MCF 10A (cell line): ENCODE data around the gene IL20RA. TPM values are rescaled to one million over a fixed set of nuclear protein-coding genes. Genes with fewer than 3 reads are reported as not detected.
A peak's percentile ranks its signal among the peaks of the same experiment; 100 is the strongest.

ENCODE experiments used
- BruUV-seq: library from RNA; stranded (reverse); fragments of 400-500 nt; replicated peaks from 2 replicates; lab custom pipeline; 2021; lab: Mats Ljungman, UMichigan
- CTCF ChIA-PET: fragments of 300-600 bp; sonication (Branson Sonifier 250); formaldehyde crosslinking; extraction: SDS; loops from one replicate; lab custom pipeline; 2021; ENCODE audit warnings: antibody characterized with exemption, inconsistent platforms; lab: Yijun Ruan, JAX
- POLR2A ChIA-PET: fragments of 300-600, 350-650 bp; sonication (Branson Sonifier 250); formaldehyde crosslinking; extraction: SDS; loops from one replicate; lab custom pipeline; 2020; ENCODE audit warnings: antibody characterized with exemption, inconsistent platforms; lab: Yijun Ruan, JAX
- DNase-seq: peaks from one replicate; pipeline ENCODE4 v3.0.0-alpha.2; 2018; ENCODE audit not compliant: unreplicated experiment
- H3K27ac Mint-ChIP-seq: one replicate; pipeline ENCODE4 v1.8.0; 2022; ENCODE audit warnings: mild to moderate bottlenecking, low read depth, mixed read lengths; ENCODE audit not compliant: unreplicated experiment
- H3K27me3 Mint-ChIP-seq: one replicate; pipeline ENCODE4 v1.8.0; 2022; ENCODE audit warnings: mixed read lengths; ENCODE audit not compliant: insufficient read depth, unreplicated experiment
- H3K36me3 Mint-ChIP-seq: one replicate; pipeline ENCODE4 v1.8.0; 2022; ENCODE audit warnings: mild to moderate bottlenecking, moderate library complexity, mixed read lengths; ENCODE audit not compliant: insufficient read depth, unreplicated experiment
- H3K4me1 Mint-ChIP-seq: one replicate; pipeline ENCODE4 v1.8.0; 2022; ENCODE audit warnings: mixed read lengths; ENCODE audit not compliant: insufficient read depth, unreplicated experiment
- H3K4me3 Mint-ChIP-seq: one replicate; pipeline ENCODE4 v1.8.0; 2022; ENCODE audit warnings: mild to moderate bottlenecking, moderate library complexity, mixed read lengths; ENCODE audit not compliant: unreplicated experiment
- H3K9me3 Mint-ChIP-seq: one replicate; pipeline ENCODE4 v1.8.0; 2022; ENCODE audit warnings: mixed read lengths; ENCODE audit not compliant: unreplicated experiment
- CTCF ChIP-seq: fragments of 200-600 bp; IDR thresholded peaks from one replicate; pipeline ENCODE4 v1.8.0; 2022; ENCODE audit warnings: antibody characterized with exemption, mild to moderate bottlenecking; ENCODE audit not compliant: unreplicated experiment
- intact Hi-C: fragments of 100-400 bp; cut with micrococcal nuclease; formaldehyde crosslinking; loops from 2 replicates; pipeline ENCODE4 v1.14.1; 2022
- total RNA-seq: library from RNA; stranded (reverse); gene quantifications from 2 replicates; pipeline ENCODE4 v1.2.3, GENCODE V29; 2022

The IL20RA gene
- total RNA-seq, 1 experiment from 2014 or later = 0.23 TPM

DNA sequence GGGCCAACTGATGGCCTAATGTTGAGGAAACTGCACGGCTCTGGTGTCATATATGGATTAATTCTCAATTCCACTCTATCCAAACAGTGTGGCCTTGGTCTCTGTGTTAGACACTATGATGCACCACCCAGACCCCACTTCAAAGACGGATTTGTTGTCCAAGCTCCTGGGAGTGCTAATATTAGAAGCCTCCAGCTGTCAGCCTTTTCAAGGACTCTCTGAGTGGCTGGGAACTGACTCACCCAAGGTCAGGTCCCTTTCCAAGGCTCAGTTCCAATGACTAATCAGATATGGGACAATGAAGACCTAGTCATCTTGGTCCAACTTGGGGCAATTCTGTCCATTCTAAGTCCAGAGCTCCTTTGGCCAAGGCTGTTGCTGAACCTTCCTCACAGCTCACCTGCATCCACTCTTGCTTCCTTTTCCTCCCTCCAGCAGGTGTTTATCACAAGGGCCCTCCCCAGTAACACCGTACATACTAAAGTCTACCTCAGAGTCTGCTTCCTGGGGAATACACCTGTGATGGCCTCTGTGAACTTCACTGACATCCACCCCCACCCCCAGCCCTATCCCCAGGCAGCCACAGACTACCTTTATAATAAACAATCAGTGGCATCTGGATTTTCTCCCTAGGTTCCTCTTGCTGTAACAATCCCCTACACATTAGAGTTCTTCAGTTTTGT is 7.2 kb upstream of the IL20RA start:
- intact Hi-C loops = no loop called here
- Mint-ChIP-seq H3K4me3 (no peak overlapping the region), H3K27ac (no peak overlapping the region), H3K36me3 (no peaks in the 10 kb centered on the region), H3K9me3 (no peaks in the 10 kb centered on the region), H3K27me3 (no peaks in the 10 kb centered on the region), H3K4me1 (no peaks in the 10 kb centered on the region)
- DNase-seq = no peak
- BruUV-seq = no TSS peak
- TF ChIP-seq CTCF = no peak
- ChIA-PET CTCF (no interaction called here), POLR2A (no interaction called here)

DNA sequence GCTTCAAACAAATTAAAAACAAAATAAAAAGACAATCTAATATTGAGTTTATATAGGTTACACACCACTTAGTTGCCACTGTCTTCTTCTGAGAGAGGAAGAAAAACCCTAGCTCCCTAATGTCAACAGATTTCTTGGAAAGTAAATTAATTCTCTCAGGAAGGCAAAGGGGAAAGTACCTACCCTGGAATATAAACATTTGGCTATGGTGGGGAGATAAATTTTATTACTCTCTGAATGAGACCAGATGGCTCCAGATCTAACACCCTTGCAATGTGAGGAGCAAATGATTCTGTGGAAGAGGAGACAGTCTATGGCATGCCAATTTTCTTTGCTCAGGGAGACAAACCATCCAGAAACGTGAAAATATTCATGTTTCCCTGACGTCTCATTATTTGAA is 4.3 kb upstream of the IL20RA start:
- H3K27ac Mint-ChIP-seq = no peak overlapping the region
- DNase-seq = no peak
- TF ChIP-seq CTCF = no peak
- no peaks in the 10 kb centered on the region for H3K9me3 Mint-ChIP-seq
- BruUV-seq = no TSS peak
- ChIA-PET POLR2A (interaction anchor here (0.6 kb wide), 1 partner anchor 186 kb away, joined by 3 read pairs; no protein-coding TSS in a partner anchor), CTCF (no interaction called here)
- H3K36me3 Mint-ChIP-seq = no peaks in the 10 kb centered on the region
- H3K27me3 Mint-ChIP-seq = no peaks in the 10 kb centered on the region
- no peak overlapping the region for H3K4me3 Mint-ChIP-seq
- H3K4me1 Mint-ChIP-seq = no peaks in the 10 kb centered on the region
- intact Hi-C loops = no loop called here

GRCh38 chr6:137046871-137047412 is 2.2 kb upstream of the IL20RA start:
- intact Hi-C loops = no loop called here
- Mint-ChIP-seq H3K4me1 (peaks cover 6% of the 10 kb centered on the region), H3K9me3 (no peaks in the 10 kb centered on the region), H3K27me3 (no peaks in the 10 kb centered on the region), H3K27ac (no peak overlapping the region), H3K36me3 (no peaks in the 10 kb centered on the region), H3K4me3 (no peak overlapping the region)
- TF ChIP-seq CTCF = no peak
- no TSS peak for BruUV-seq
- no peak for DNase-seq
- CTCF ChIA-PET = interaction anchor here (0.6 kb wide), 1 partner anchor 79 kb away, joined by 3 read pairs; no protein-coding TSS in a partner anchor
- POLR2A ChIA-PET = no interaction called here

- Mint-ChIP-seq H3K27me3 (no peaks in the 10 kb centered on the region), H3K36me3 (no peaks in the 10 kb centered on the region), H3K9me3 (no peaks in the 10 kb centered on the region), H3K4me3 (peak overlapping the region; percentile 90), H3K27ac (no peak overlapping the region), H3K4me1 (peaks cover 6% of the 10 kb centered on the region)
- CTCF ChIA-PET = interaction anchor here (0.9 to 1.2 kb wide), 3 partner anchors 18 to 43 kb away, joined by 3 read pairs; no protein-coding TSS in a partner anchor
- intact Hi-C loops = no loop called here
- POLR2A ChIA-PET = interaction anchor here (0.7 to 1.0 kb wide), 4 partner anchors 8 to 196 kb away, joined by 3 to 6 read pairs (median 4); no protein-coding TSS in a partner anchor
- TF ChIP-seq CTCF = no peak
- no TSS peak for BruUV-seq
- DNase-seq = no peak
These were observed 541 bp upstream of the IL20RA start for GRCh38 chr6:137045222-137045789.
